HCT116 (cell line): Measurements from ENCODE around the gene LSM7. TPM values are rescaled to one million over a fixed set of nuclear protein-coding genes. Genes with fewer than 3 reads are reported as not detected.

Source experiments
- ATAC-seq: fragments of 200-7000 bp; cut with Tn5 transposase; 2 replicates; pipeline ENCODE4 v1.9.1; 2020; ENCODE audit warnings: mild to moderate bottlenecking, moderate library complexity
- BruUV-seq: library from RNA; stranded (reverse); fragments of 400-500 nt; replicated peaks from 2 replicates; lab custom pipeline; 2021; lab: Mats Ljungman, UMichigan
- CTCF ChIA-PET: fragments of 300-600 bp; sonication (Branson Sonifier 250); formaldehyde crosslinking; loops from one replicate; lab custom pipeline; 2021; ENCODE audit warnings: antibody characterized with exemption; lab: Charles Lee
- POLR2A ChIA-PET: fragments of 300-600, 350-600 bp; sonication (Branson Sonifier 250); formaldehyde crosslinking; loops from one replicate; lab custom pipeline; 2021; ENCODE audit warnings: antibody characterized with exemption; lab: Charles Lee
- RAD21 ChIA-PET, 2 experiments: fragments of 300-600 bp; sonication (Branson Sonifier 250); formaldehyde crosslinking; loops; one replicate each; lab custom pipeline; 2023; ENCODE audit warnings: low total read pairs in 2 of 2; ENCODE audit not compliant: uncharacterized antibody in 2 of 2, unreplicated experiment in 2 of 2, low non-redundant PET in 1 of 2; lab: Charles Lee
- DNase-seq: peaks from one replicate; pipeline ENCODE4 v3.0.0-alpha.2; 2010; ENCODE audit warnings: low read depth, low spot score
- H2AFZ ChIP-seq: fragments of 200-600 bp; shearing (Covaris generic), sonication (generic); 2 replicates; pipeline ENCODE4 v1.6.1; 2017; ENCODE audit warnings: low read depth, mixed run types, mixed read lengths, antibody characterized with exemption, low read length; ENCODE audit not compliant: poor library complexity, severe bottlenecking
- H3K27ac ChIP-seq: 2 replicates; pipeline ENCODE4 v1.5.1; 2012; ENCODE audit warnings: low read depth, low read length
- H3K27me3 ChIP-seq: fragments of 200-600 bp; sonication (generic); 2 replicates; pipeline ENCODE4 v1.6.1; 2016; ENCODE audit warnings: mixed run types, low read length, mixed read lengths; ENCODE audit not compliant: insufficient read depth
- H3K36me3 ChIP-seq, 2 experiments: fragments of 200-500 bp in 1 of 2; fragments of 200-600 bp in 1 of 2; sonication (Bioruptor generic) in 1 of 2; sonication (generic) in 1 of 2; 2 replicates each; pipeline versions ENCODE4 v1.5.1 to v1.6.1; 2014 to 2016; ENCODE audit warnings: low read length in 2 of 2, inconsistent platforms in 1 of 2, mixed read lengths in 1 of 2, mixed run types in 1 of 2; ENCODE audit not compliant: insufficient read depth in 2 of 2, control insufficient read depth in 1 of 2
- H3K4me1 ChIP-seq, 2 experiments: fragments of 200-600 bp in 1 of 2; sonication (generic) in 1 of 2; 2 replicates each; pipeline versions ENCODE4 v1.5.1 to v1.6.1; 2012 to 2017; ENCODE audit warnings: low read length in 2 of 2, inconsistent platforms in 1 of 2, mild to moderate bottlenecking in 1 of 2, mixed read lengths in 1 of 2, mixed run types in 1 of 2, moderate library complexity in 1 of 2; ENCODE audit not compliant: insufficient read depth in 2 of 2, control insufficient read depth in 1 of 2
- H3K4me2 ChIP-seq: fragments of 200-600 bp; sonication (generic); 2 replicates; pipeline ENCODE4 v1.6.1; 2017; ENCODE audit warnings: mixed run types, low read length, mixed read lengths
- H3K4me3 ChIP-seq, 2 experiments: fragments of 200-600 bp in 1 of 2; sonication (generic) in 1 of 2; replicated peaks in 1 of 2; 2 replicates each; pipeline ENCODE4 v1.5.1; 2011 to 2016; ENCODE audit warnings: low read length in 2 of 2, control low read depth in 1 of 2, low read depth in 1 of 2, mild to moderate bottlenecking in 1 of 2, mixed read lengths in 1 of 2, mixed run types in 1 of 2
- H3K79me2 ChIP-seq: fragments of 200-600 bp; sonication (generic); 2 replicates; pipeline ENCODE4 v1.6.1; 2017; ENCODE audit warnings: mild to moderate bottlenecking, mixed run types, low read length, moderate library complexity, mixed read lengths; ENCODE audit not compliant: insufficient read depth
- H3K9ac ChIP-seq: fragments of 200-600 bp; sonication (generic); 2 replicates; pipeline ENCODE4 v1.6.1; 2016; ENCODE audit warnings: low read length, mixed read lengths
- H3K9me2 ChIP-seq: fragments of 200-600 bp; sonication (generic), shearing (Covaris generic); 2 replicates; pipeline ENCODE4 v1.6.1; 2017; ENCODE audit warnings: mixed run types, mild to moderate bottlenecking, moderate library complexity; ENCODE audit not compliant: insufficient read depth
- H3K9me3 ChIP-seq, 2 experiments: fragments of 200-500 bp in 1 of 2; fragments of 200-600 bp in 1 of 2; sonication (Bioruptor generic) in 1 of 2; sonication (generic) in 1 of 2; 2 replicates each; pipeline ENCODE4 v1.6.1; 2014 to 2017; ENCODE audit warnings: low read length in 2 of 2, mixed read lengths in 2 of 2, inconsistent platforms in 1 of 2, low read depth in 1 of 2, mild to moderate bottlenecking in 1 of 2, mixed run types in 1 of 2, moderate library complexity in 1 of 2; ENCODE audit not compliant: control insufficient read depth in 1 of 2, insufficient read depth in 1 of 2
- H4K20me1 ChIP-seq: fragments of 200-600 bp; sonication (generic), shearing (Covaris generic); 2 replicates; pipeline ENCODE4 v1.6.1; 2017; ENCODE audit warnings: mixed run types, mild to moderate bottlenecking, moderate library complexity; ENCODE audit not compliant: insufficient read depth
- ELF1 ChIP-seq: IDR thresholded peaks from 2 replicates; pipeline ENCODE4 v1.6.1; 2012; ENCODE audit warnings: low read depth, borderline replicate concordance
- EZH2 ChIP-seq: fragments of 200-600 bp; sonication (generic); IDR thresholded peaks from 2 replicates; pipeline ENCODE4 v1.6.1; 2017; ENCODE audit warnings: antibody characterized with exemption, mixed run types
- EZH2phosphoT487 ChIP-seq: fragments of 200-600 bp; IDR thresholded peaks from 2 replicates; pipeline ENCODE4 v1.6.1; 2018; ENCODE audit warnings: antibody characterized with exemption, borderline replicate concordance
- FOSL1 ChIP-seq: IDR thresholded peaks from 2 replicates; pipeline ENCODE4 v1.6.1; 2012; ENCODE audit warnings: low read depth
- JUND ChIP-seq: IDR thresholded peaks from 2 replicates; pipeline ENCODE4 v1.6.1; 2012
- POLR2AphosphoS5 ChIP-seq: IDR thresholded peaks from 2 replicates; pipeline ENCODE4 v1.6.1; 2011; ENCODE audit warnings: mild to moderate bottlenecking, low read depth, low read length, moderate library complexity
- SIN3A ChIP-seq: IDR thresholded peaks from 2 replicates; pipeline ENCODE4 v1.6.1; 2012; ENCODE audit warnings: low read depth
- SRF ChIP-seq: IDR thresholded peaks from 2 replicates; pipeline ENCODE4 v1.6.1; 2012; ENCODE audit warnings: low read depth
- TCF7L2 ChIP-seq: IDR thresholded peaks from 2 replicates; pipeline ENCODE4 v1.7.0; 2011; ENCODE audit warnings: borderline replicate concordance, inconsistent platforms; ENCODE audit not compliant: insufficient read depth, insufficient read length; ENCODE audit errors: extremely low read depth
- ZFX ChIP-seq: fragments of 450-650 bp; IDR thresholded peaks from 2 replicates; pipeline ENCODE4 v1.6.1; 2017
- ZNF274 ChIP-seq: fragments of 200-500 bp; sonication (Bioruptor generic); IDR thresholded peaks from 2 replicates; pipeline ENCODE4 v1.6.1; 2014; ENCODE audit warnings: mild to moderate bottlenecking, low read depth, low read length, inconsistent platforms
- intact Hi-C: fragments of 100-400 bp; cut with micrococcal nuclease; formaldehyde crosslinking; loops from 2 replicates; pipeline ENCODE4 v1.10.0; 2022
- total RNA-seq: library from RNA; stranded (reverse); gene quantifications from one replicate; pipeline ENCODE4 v1.2.1, GENCODE V29; 2021; ENCODE audit not compliant: unreplicated experiment
- TF ChIP-seq, protein P1 (sequence below): IDR thresholded peaks from 2 replicates; pipeline ENCODE4 v1.6.1; 2012
- TF ChIP-seq, protein P2 (sequence below): IDR thresholded peaks from 2 replicates; pipeline ENCODE4 v1.6.1; 2012

The LSM7 gene
- total RNA-seq, 1 experiment from 2014 or later = 190 TPM

DNA sequence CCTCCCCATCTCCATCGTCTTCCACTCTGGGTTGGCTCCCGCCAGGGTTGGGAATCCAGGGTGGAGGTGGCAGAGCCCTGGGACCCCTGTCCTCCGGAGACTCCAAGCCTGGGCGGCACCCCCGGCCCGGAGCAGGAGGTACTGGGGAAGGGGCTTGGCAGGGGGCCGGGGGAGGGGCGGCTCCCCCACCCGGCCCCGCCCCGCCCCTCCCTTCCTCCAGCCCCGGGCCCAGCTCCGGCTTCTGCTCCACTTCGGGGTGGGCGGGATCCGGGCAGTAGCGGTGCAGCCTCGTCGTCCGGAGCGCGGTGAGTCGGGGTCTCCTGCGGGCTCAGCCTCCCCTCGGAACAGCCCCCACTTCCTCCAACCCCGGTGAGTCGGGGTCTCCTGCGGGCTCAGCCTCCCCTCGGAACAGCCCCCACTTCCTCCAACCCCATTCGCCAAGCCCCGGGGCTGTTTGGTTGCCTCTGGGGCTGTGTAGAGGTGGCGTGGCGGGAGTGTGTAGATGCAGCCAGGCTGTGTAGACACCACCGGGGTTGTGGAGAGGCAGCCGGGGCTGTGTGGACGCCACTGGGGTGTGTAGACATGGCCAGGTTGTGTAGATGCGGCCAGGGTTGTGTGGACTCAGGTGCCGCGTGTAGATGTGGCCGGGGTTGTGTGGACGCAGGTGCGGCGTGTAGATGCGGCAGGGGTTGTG is 31.8 kb upstream of the LSM7 start, which contains the start of gene TMPRSS9:
Gene TMPRSS9, plus strand, starts transcription at position 274 of the 694 bp plus-strand sequence. CDS start 29,521 bp downstream, outside the sequence.
- BruUV-seq = no TSS peak
- no peak within 1 kb of the TSS for H3K27ac ChIP-seq
- no peaks in the 10 kb centered on the region for H3K9me2 ChIP-seq
- H3K9ac ChIP-seq = no peak within 1 kb of the TSS
- TF ChIP-seq ELF1 = no peak
- no peak for TF ChIP-seq EZH2
- TF ChIP-seq, protein P1, sequence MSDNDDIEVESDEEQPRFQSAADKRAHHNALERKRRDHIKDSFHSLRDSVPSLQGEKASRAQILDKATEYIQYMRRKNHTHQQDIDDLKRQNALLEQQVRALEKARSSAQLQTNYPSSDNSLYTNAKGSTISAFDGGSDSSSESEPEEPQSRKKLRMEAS = no peak
- TF ChIP-seq, protein P2, sequence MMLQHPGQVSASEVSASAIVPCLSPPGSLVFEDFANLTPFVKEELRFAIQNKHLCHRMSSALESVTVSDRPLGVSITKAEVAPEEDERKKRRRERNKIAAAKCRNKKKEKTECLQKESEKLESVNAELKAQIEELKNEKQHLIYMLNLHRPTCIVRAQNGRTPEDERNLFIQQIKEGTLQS = no peak
- TF ChIP-seq FOSL1 = no peak
- no peak for TF ChIP-seq JUND
- no peak for TF ChIP-seq POLR2AphosphoS5
- intact Hi-C loops = no loop called here
- ATAC-seq = no peak
- no peak within 1 kb of the TSS for H3K4me3 ChIP-seq
- no peaks in the 10 kb centered on the region for H3K79me2 ChIP-seq
- DNase-seq = no peak
- H3K4me1 ChIP-seq = no peaks in the 10 kb centered on the region
- H3K36me3 ChIP-seq = no peaks in the 10 kb centered on the region
- ChIA-PET RAD21 (no interaction called here), CTCF (no interaction called here), POLR2A (no interaction called here)
- no peak within 1 kb of the TSS for H2AFZ ChIP-seq
- H3K9me3 ChIP-seq = no peaks in the 10 kb centered on the region
- H3K4me2 ChIP-seq = no peak within 1 kb of the TSS
- peaks cover 4% of the 10 kb centered on the region; the same call in 1 of the 2 replicates for H3K27me3 ChIP-seq
- H4K20me1 ChIP-seq = no peaks in the 10 kb centered on the region

DNA sequence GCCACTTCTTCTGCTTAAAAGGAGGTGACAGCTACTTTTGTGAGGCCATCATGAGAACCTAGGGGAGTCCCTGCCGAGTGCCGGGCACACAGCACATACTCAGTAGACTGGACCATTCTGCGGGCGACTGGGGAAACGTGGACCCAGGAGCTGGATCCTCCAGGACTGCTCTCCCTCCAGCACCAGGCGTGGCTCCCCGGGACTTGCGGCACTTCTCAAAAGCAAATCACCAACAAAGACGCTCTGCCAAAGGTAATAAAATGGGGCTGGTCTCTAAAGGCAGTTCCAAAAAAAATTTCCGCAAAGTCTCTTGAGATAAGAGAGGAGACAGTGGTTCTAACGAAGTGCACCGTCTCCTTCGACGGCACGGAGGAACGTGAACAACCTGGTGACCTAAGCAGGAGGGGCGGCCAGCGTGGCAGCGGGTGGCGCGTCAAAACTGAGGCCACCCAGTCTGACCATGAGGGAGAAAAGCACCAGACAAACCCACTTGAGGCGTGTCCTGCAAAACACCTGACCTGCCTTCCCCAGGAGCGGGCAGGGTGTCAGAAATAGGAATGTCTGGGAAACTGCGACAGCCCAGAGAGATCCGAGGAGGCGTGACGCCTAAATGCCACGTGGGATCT is 30.3 kb upstream of the LSM7 start:
- no peak for TF ChIP-seq EZH2phosphoT487
- TF ChIP-seq ZFX = no peak
- no peak for TF ChIP-seq SRF
- no peak for TF ChIP-seq ZNF274
- no peak for TF ChIP-seq SIN3A
- no peak for TF ChIP-seq POLR2AphosphoS5
- TF ChIP-seq FOSL1 = no peak
- TF ChIP-seq TCF7L2 = no peak

More for the DNA sequence above, 30.3 kb upstream of the LSM7 start:
- H3K27me3 ChIP-seq = peaks cover 4% of the 10 kb centered on the region; the same call in 1 of the 2 replicates
- no peaks in the 10 kb centered on the region; a peak in 1 of 4 replicates for H3K36me3 ChIP-seq
- no peak overlapping the region for H3K27ac ChIP-seq
- H4K20me1 ChIP-seq = no peaks in the 10 kb centered on the region
- H3K4me2 ChIP-seq = no peak overlapping the region
- no TSS peak for BruUV-seq
- H3K4me1 ChIP-seq = no peaks in the 10 kb centered on the region
- intact Hi-C loops = no loop called here
- ChIA-PET CTCF (no interaction called here), POLR2A (no interaction called here), RAD21 (no interaction called here)
- no peaks in the 10 kb centered on the region for H3K9me3 ChIP-seq
- H3K79me2 ChIP-seq = no peaks in the 10 kb centered on the region
- no peaks in the 10 kb centered on the region for H3K9me2 ChIP-seq
- DNase-seq (no peak), ATAC-seq (no peak)
- no peak overlapping the region for H3K4me3 ChIP-seq
- H2AFZ ChIP-seq = no peak overlapping the region
- H3K9ac ChIP-seq = no peak overlapping the region
